Measurements from ENCODE around the gene SAFB.

DNA sequence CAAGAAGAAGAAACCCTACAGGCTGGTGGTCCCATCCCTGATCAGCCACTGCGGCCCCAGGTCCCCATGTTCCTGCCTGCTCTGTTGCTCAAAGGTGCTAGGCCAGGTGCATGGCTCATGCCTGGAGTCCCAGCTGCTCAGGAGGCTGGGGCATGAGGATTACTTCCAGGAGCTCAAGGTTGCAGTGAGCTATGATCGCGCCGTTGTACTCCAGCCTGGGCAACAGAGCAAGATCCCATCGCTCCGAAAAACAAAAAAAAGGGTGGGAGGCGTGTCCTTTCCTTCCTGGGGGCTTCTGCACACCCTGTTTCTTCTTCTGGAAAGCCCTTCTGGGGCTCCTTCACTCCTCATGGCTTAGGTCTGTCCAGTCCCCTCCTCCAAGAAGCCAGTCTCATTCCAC is 43.2 kb upstream of the SAFB start:
- TF ChIP-seq, protein P1, sequence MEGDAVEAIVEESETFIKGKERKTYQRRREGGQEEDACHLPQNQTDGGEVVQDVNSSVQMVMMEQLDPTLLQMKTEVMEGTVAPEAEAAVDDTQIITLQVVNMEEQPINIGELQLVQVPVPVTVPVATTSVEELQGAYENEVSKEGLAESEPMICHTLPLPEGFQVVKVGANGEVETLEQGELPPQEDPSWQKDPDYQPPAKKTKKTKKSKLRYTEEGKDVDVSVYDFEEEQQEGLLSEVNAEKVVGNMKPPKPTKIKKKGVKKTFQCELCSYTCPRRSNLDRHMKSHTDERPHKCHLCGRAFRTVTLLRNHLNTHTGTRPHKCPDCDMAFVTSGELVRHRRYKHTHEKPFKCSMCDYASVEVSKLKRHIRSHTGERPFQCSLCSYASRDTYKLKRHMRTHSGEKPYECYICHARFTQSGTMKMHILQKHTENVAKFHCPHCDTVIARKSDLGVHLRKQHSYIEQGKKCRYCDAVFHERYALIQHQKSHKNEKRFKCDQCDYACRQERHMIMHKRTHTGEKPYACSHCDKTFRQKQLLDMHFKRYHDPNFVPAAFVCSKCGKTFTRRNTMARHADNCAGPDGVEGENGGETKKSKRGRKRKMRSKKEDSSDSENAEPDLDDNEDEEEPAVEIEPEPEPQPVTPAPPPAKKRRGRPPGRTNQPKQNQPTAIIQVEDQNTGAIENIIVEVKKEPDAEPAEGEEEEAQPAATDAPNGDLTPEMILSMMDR (IDR thresholded peaks at IDR 0.05): no peak
- TF ChIP-seq POLR2AphosphoS5 (IDR thresholded peaks at IDR 0.05): no peak

Data from transverse colon (tissue), 4 donors.